CD14-positive monocyte (primary cell): Measurements from ENCODE around the gene OCIAD2. TPM values are rescaled to one million over a fixed set of nuclear protein-coding genes. Genes with fewer than 3 reads are reported as not detected.

Source experiments
- DNase-seq, 3 donors: peaks; one replicate each; pipeline ENCODE4 v3.0.0-alpha.2; 2011 to 2022
- H2AFZ ChIP-seq: 2 replicates; pipeline ENCODE4 v1.6.0; 2012; ENCODE audit warnings: mild to moderate bottlenecking, low read depth, low read length, inconsistent platforms; ENCODE audit not compliant: insufficient read depth, poor library complexity, severe bottlenecking
- H3K27ac ChIP-seq, 2 donors: 1 replicate in 1 of 2; 2 replicates in 1 of 2; pipeline ENCODE4 v1.5.1; 2012 to 2013; ENCODE audit warnings: low read length in 2 of 2, control low read depth in 1 of 2, inconsistent platforms in 1 of 2, low read depth in 1 of 2, mild to moderate bottlenecking in 1 of 2
- H3K27me3 ChIP-seq, 2 donors: one replicate each; pipeline versions ENCODE4 v1.6.0 to v1.6.1; 2011 to 2013; ENCODE audit warnings: low read length in 2 of 2; ENCODE audit not compliant: control insufficient read depth in 2 of 2, insufficient read depth in 2 of 2
- H3K36me3 ChIP-seq, 2 donors: replicated peaks in 1 of 2; 1 replicate in 1 of 2; 2 replicates in 1 of 2; pipeline versions ENCODE4 v1.5.1 to v1.6.1; 2012 to 2013; ENCODE audit warnings: low read length in 2 of 2, control low read depth in 1 of 2, inconsistent platforms in 1 of 2, mild to moderate bottlenecking in 1 of 2; ENCODE audit not compliant: insufficient read depth in 2 of 2, control insufficient read depth in 1 of 2
- H3K4me1 ChIP-seq, 2 donors: 1 replicate in 1 of 2; 2 replicates in 1 of 2; pipeline versions ENCODE4 v1.5.1 to v1.6.1; 2012 to 2013; ENCODE audit warnings: low read length in 2 of 2, control low read depth in 1 of 2, inconsistent platforms in 1 of 2, mild to moderate bottlenecking in 1 of 2, moderate library complexity in 1 of 2; ENCODE audit not compliant: insufficient read depth in 2 of 2, control insufficient read depth in 1 of 2
- H3K4me2 ChIP-seq: replicated peaks from 2 replicates; pipeline ENCODE3; 2012; ENCODE audit warnings: low read length, moderate library complexity, mild to moderate bottlenecking; ENCODE audit not compliant: poor library complexity, severe bottlenecking; ENCODE audit errors: extremely low read depth
- H3K4me3 ChIP-seq, 3 experiments: fragments of 200-600 bp in 1 of 3; sonication (generic) in 1 of 3; replicated peaks in 1 of 3; 1 replicate in 2 of 3; 2 replicates in 1 of 3; pipeline ENCODE4 v1.5.1; 2011 to 2013; ENCODE audit warnings: low read length in 3 of 3, mild to moderate bottlenecking in 3 of 3, control low read depth in 2 of 3, low read depth in 2 of 3, inconsistent platforms in 1 of 3, moderate library complexity in 1 of 3
- H3K79me2 ChIP-seq: 2 replicates; pipeline ENCODE4 v1.6.0; 2012; ENCODE audit warnings: mild to moderate bottlenecking, control low read depth, inconsistent platforms, low read length, moderate library complexity; ENCODE audit not compliant: insufficient read depth
- H3K9ac ChIP-seq: 2 replicates; pipeline ENCODE4 v1.6.0; 2017; ENCODE audit warnings: low read length, mild to moderate bottlenecking; ENCODE audit not compliant: insufficient read depth, poor library complexity, severe bottlenecking
- H3K9me3 ChIP-seq, 2 donors: replicated peaks in 1 of 2; 1 replicate in 1 of 2; 2 replicates in 1 of 2; pipeline versions ENCODE4 v1.5.1 to v1.6.1; 2012 to 2013; ENCODE audit warnings: low read length in 2 of 2, control low read depth in 1 of 2; ENCODE audit not compliant: control insufficient read depth in 1 of 2, insufficient read depth in 1 of 2
- H4K20me1 ChIP-seq: 2 replicates; pipeline ENCODE4 v1.6.0; 2012; ENCODE audit warnings: mild to moderate bottlenecking, low read length, control low read depth, moderate library complexity; ENCODE audit not compliant: insufficient read depth
- H3K27ac Mint-ChIP-seq, 7 donors: one replicate each; pipeline ENCODE4 v1.8.0; 2020; ENCODE audit warnings: mild to moderate bottlenecking in 7 of 7, mixed read lengths in 7 of 7, moderate library complexity in 6 of 7, inconsistent platforms in 2 of 7
- H3K27me3 Mint-ChIP-seq, 3 donors: one replicate each; pipeline ENCODE4 v1.8.0; 2021 to 2022; ENCODE audit warnings: low read depth in 3 of 3, mild to moderate bottlenecking in 3 of 3, mixed read lengths in 3 of 3, moderate library complexity in 3 of 3, inconsistent platforms in 1 of 3
- H3K36me3 Mint-ChIP-seq, 2 donors: one replicate each; pipeline ENCODE4 v1.8.0; 2020; ENCODE audit warnings: mixed read lengths in 2 of 2, inconsistent platforms in 1 of 2, mild to moderate bottlenecking in 1 of 2
- H3K4me1 Mint-ChIP-seq: one replicate; pipeline ENCODE4 v1.8.0; 2020; ENCODE audit warnings: mild to moderate bottlenecking, mixed read lengths
- H3K4me3 Mint-ChIP-seq, 2 donors: one replicate each; pipeline ENCODE4 v1.8.0; 2020; ENCODE audit warnings: mild to moderate bottlenecking in 2 of 2, mixed read lengths in 2 of 2, moderate library complexity in 1 of 2
- H3K9me3 Mint-ChIP-seq, 7 donors: one replicate each; pipeline ENCODE4 v1.8.0; 2020 to 2022; ENCODE audit warnings: mixed read lengths in 7 of 7, mild to moderate bottlenecking in 6 of 7, moderate library complexity in 6 of 7, inconsistent platforms in 2 of 7
- CTCF ChIP-seq: fragments of 200-600 bp; IDR thresholded peaks from one replicate; pipeline ENCODE4 v1.8.0; 2022; ENCODE audit warnings: antibody characterized with exemption, mild to moderate bottlenecking
- WGBS: methylation state at CpG from one replicate; pipeline ENCODE4 v1.1.5; 2013; ENCODE audit warnings: missing lambda C conversion rate; ENCODE audit not compliant: insufficient coverage; 5-methylcytosine and 5-hydroxymethylcytosine counted together
- intact Hi-C, 2 donors: fragments of 100-400 bp; cut with micrococcal nuclease; formaldehyde crosslinking; loops; one replicate each; pipeline versions ENCODE4 v1.15.0 to v1.15.1; 2023
- polyA plus RNA-seq, 3 donors: library from polyadenylated mRNA; depleted of rRNA in 1 of 3; unstranded in 2 of 3; stranded (reverse) in 1 of 3; fragments of 300-500 nt in 2 of 3; fragments of >200 nt in 1 of 3; fragmentation: Illumina TruSeq in 2 of 3; gene quantifications; 1 replicate in 2 of 3; 2 replicates in 1 of 3; pipeline ENCODE4 v1.2.3, GENCODE V29; 2012 to 2021

The OCIAD2 gene
- polyA plus RNA-seq, 3 donors: 2.1 to 3.1 (median 2.9) TPM

GRCh38 chr4:48907706-48908477 is 1.3 kb upstream of the OCIAD2 start:
- Histone ChIP-seq H3K36me3 (no peaks in the 10 kb centered on the region), H3K9me3 (peaks cover 0 to 2% of the 10 kb centered on the region in 2 donors), H3K27ac (no peak overlapping the region), H3K4me2 (no peak overlapping the region), H3K79me2 (no peaks in the 10 kb centered on the region), H3K27me3 (peaks cover 0 to 3% of the 10 kb centered on the region in 2 donors), H3K4me1 (peaks cover 6 to 9% of the 10 kb centered on the region in 2 donors), H3K4me3 (no peak overlapping the region), H2AFZ (no peak overlapping the region), H4K20me1 (no peaks in the 10 kb centered on the region), H3K9ac (no peak overlapping the region)
- Mint-ChIP-seq H3K36me3 (peaks cover 0 to 2% of the 10 kb centered on the region in 2 donors), H3K27me3 (peaks cover 4 to 9% (median 6%) of the 10 kb centered on the region in 3 donors), H3K4me3 (no peak overlapping the region), H3K27ac (no peak overlapping the region), H3K9me3 (peaks cover 0 to 9% (median 3%) of the 10 kb centered on the region in 7 donors), H3K4me1 (peaks cover 12% of the 10 kb centered on the region)
- no peak for DNase-seq
- WGBS: 93% methylated on average over 6 of the region's 7 CpGs
- intact Hi-C loops: no loop called here
- TF ChIP-seq CTCF: no peak

- Histone ChIP-seq H3K4me1 (peaks cover 6 to 9% of the 10 kb centered on the region in 2 donors), H3K9me3 (peaks cover 0 to 2% of the 10 kb centered on the region in 2 donors), H3K79me2 (no peaks in the 10 kb centered on the region), H3K36me3 (no peaks in the 10 kb centered on the region), H3K9ac (no peak overlapping the region), H4K20me1 (no peaks in the 10 kb centered on the region), H2AFZ (peak overlapping the region; percentile 86), H3K4me2 (peak overlapping the region; percentile 69), H3K4me3 (peak overlapping the region in 1 of 3 experiments; percentile 74), H3K27ac (no peak overlapping the region), H3K27me3 (peaks cover 0 to 3% of the 10 kb centered on the region in 2 donors)
- peaks cover 0 to 6% (median 2%) of the 10 kb centered on the region in 7 donors for H3K9me3 Mint-ChIP-seq
- H3K4me3 Mint-ChIP-seq: peak overlapping the region; percentile 81 to 87
- TF ChIP-seq CTCF: no peak
- intact Hi-C loops: no loop called here
- no peak overlapping the region for H3K27ac Mint-ChIP-seq
- peaks cover 4 to 9% (median 6%) of the 10 kb centered on the region in 3 donors for H3K27me3 Mint-ChIP-seq
- H3K36me3 Mint-ChIP-seq: peaks cover 0 to 2% of the 10 kb centered on the region in 2 donors
- DNase-seq: no peak
- WGBS: 100% methylated on average over 3 of the region's 9 CpGs
- peaks cover 12% of the 10 kb centered on the region for H3K4me1 Mint-ChIP-seq
Measured at GRCh38 chr4:48905363-48906015, 1.1 kb downstream of the OCIAD2 start.
